IPS DF 6.9 (cell line): ENCODE measurements around the gene PAGR1.
A peak's percentile ranks its signal among the peaks of the same experiment; 100 is the strongest.
"Not testable (repeated sequence)": the region's sequence is repeated elsewhere in the genome, so short reads cannot be mapped to it uniquely, and the experiment has no call there.

Experiments
- DNase-seq: peaks from one replicate; pipeline ENCODE4 v3.0.0-alpha.2; 2013; ENCODE audit warnings: low read depth, low spot score
- H3K27ac ChIP-seq: one replicate; pipeline ENCODE4 v1.5.1; 2013; ENCODE audit warnings: low read length, control low read depth
- H3K27me3 ChIP-seq: 2 replicates; pipeline ENCODE4 v1.6.1; 2013; ENCODE audit warnings: mild to moderate bottlenecking, low read length; ENCODE audit not compliant: control insufficient read depth, insufficient read depth
- H3K36me3 ChIP-seq: 2 replicates; pipeline ENCODE4 v1.6.1; 2013; ENCODE audit warnings: low read length; ENCODE audit not compliant: control insufficient read depth, insufficient read depth
- H3K4me1 ChIP-seq: 2 replicates; pipeline ENCODE4 v1.6.1; 2013; ENCODE audit warnings: low read length; ENCODE audit not compliant: control insufficient read depth, insufficient read depth
- H3K4me3 ChIP-seq: 2 replicates; pipeline ENCODE4 v1.5.1; 2013; ENCODE audit warnings: mild to moderate bottlenecking, low read length
- H3K9me3 ChIP-seq: 2 replicates; pipeline ENCODE4 v1.6.1; 2013; ENCODE audit warnings: low read length, inconsistent platforms; ENCODE audit not compliant: control insufficient read depth, insufficient read depth
- WGBS: extraction: QIAGEN DNeasy Blood & Tissue Kit; methylation state at CpG from one replicate; pipeline ENCODE4 v1.1.7; 2013; ENCODE audit warnings: mixed read lengths, missing lambda C conversion rate; ENCODE audit not compliant: insufficient read length, insufficient coverage; 5-methylcytosine and 5-hydroxymethylcytosine counted together

PAGR1 gene

GRCh38 chr16:29857133-29857760, 41.3 kb downstream of the PAGR1 start:
- no peaks in the 10 kb centered on the region for H3K4me1 ChIP-seq
- no peak for DNase-seq
- WGBS = no CpG with 5 or more reads among the region's 7 CpGs
- H3K36me3 ChIP-seq = peaks cover 13% of the 10 kb centered on the region
- H3K9me3 ChIP-seq = no peaks in the 10 kb centered on the region
- no peak overlapping the region for H3K4me3 ChIP-seq
- H3K27me3 ChIP-seq = no peaks in the 10 kb centered on the region
- no peak overlapping the region for H3K27ac ChIP-seq

DNA sequence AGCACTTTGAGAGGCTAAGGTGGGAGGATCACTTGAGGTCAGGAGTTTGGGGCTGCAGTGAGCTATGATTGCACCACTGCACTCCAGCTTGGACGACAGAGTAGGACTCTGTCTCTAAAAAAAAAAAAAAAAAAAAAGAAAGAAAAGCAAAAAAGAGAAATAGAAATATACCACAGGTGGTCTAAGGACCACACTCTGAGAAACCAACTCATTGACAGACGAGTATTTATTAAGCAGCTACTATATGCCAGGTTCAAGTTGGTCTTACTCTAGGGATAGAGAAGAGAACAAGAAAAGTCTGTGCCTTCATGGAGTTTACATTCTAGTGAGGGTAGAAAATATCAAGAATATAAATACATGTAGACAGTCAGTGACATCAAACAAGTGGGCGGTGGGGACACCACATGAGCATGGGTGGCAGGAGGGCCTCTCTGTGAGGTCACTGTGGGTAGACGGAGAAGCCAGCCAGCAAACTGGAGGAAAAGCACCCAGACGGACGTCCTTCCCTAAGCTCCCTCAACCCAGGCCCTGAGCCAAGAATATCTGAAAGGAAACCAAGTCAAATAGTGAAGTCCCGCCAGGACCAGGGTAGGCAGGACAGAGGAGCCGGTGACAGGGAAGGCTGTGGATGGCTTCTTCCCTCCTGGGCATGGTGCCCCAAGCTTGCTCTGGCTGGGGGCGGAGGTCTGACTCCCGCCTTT, 42.3 kb downstream of the PAGR1 start:
- no peaks in the 10 kb centered on the region for H3K9me3 ChIP-seq
- DNase-seq = no peak
- no peaks in the 10 kb centered on the region for H3K27me3 ChIP-seq
- no peak overlapping the region for H3K27ac ChIP-seq
- peaks cover 13% of the 10 kb centered on the region for H3K36me3 ChIP-seq
- H3K4me1 ChIP-seq = no peaks in the 10 kb centered on the region
- no CpG with 5 or more reads among the region's 10 CpGs for WGBS
- no peak overlapping the region for H3K4me3 ChIP-seq

DNA sequence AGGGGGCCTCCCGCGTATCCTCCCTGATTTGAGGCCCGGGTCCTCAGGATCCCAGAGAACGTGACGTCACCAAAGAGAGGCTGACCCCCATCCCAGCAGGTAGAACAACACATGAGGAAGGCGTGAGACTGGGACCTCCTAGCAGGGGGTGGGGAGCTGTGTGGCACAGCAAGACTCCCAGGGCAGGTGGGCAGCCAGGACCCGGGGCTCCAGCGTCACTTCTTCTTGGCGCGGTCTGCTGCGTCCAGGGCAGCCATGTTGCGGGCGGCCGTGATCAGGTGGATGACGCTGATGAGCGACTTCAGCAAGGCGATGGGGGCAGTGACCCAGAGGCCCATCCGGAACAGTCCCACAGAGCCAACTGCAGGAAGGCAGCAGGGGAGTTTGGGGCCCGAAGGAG, 43.0 kb downstream of the PAGR1 start:
- no CpG with 5 or more reads among the region's 19 CpGs for WGBS
- no peak for DNase-seq
- no peak overlapping the region for H3K4me3 ChIP-seq
- no peak overlapping the region for H3K27ac ChIP-seq
- no peaks in the 10 kb centered on the region for H3K27me3 ChIP-seq
- H3K9me3 ChIP-seq = no peaks in the 10 kb centered on the region
- peaks cover 3% of the 10 kb centered on the region; the same call in 1 of the 2 replicates for H3K4me1 ChIP-seq
- H3K36me3 ChIP-seq = peaks cover 13% of the 10 kb centered on the region

GRCh38 chr16:29860218-29860617, 44.3 kb downstream of the PAGR1 start:
- WGBS = no CpG with 5 or more reads among the region's 9 CpGs
- Histone ChIP-seq H3K27me3 (no peaks in the 10 kb centered on the region), H3K4me1 (peaks cover 3% of the 10 kb centered on the region; the same call in 1 of the 2 replicates), H3K4me3 (no peak overlapping the region), H3K36me3 (peaks cover 13% of the 10 kb centered on the region), H3K9me3 (no peaks in the 10 kb centered on the region), H3K27ac (no peak overlapping the region)
- no peak for DNase-seq

- Histone ChIP-seq H3K27me3 (no peaks in the 10 kb centered on the region), H3K4me3 (peak overlapping the region; percentile 78), H3K27ac (no peak overlapping the region), H3K9me3 (no peaks in the 10 kb centered on the region), H3K36me3 (peaks cover 13% of the 10 kb centered on the region), H3K4me1 (peaks cover 3% of the 10 kb centered on the region; the same call in 1 of the 2 replicates)
- no CpG with 5 or more reads among the region's 27 CpGs for WGBS
- no peak for DNase-seq
Measured at GRCh38 chr16:29862383-29862883, 46.5 kb downstream of the PAGR1 start.

DNA sequence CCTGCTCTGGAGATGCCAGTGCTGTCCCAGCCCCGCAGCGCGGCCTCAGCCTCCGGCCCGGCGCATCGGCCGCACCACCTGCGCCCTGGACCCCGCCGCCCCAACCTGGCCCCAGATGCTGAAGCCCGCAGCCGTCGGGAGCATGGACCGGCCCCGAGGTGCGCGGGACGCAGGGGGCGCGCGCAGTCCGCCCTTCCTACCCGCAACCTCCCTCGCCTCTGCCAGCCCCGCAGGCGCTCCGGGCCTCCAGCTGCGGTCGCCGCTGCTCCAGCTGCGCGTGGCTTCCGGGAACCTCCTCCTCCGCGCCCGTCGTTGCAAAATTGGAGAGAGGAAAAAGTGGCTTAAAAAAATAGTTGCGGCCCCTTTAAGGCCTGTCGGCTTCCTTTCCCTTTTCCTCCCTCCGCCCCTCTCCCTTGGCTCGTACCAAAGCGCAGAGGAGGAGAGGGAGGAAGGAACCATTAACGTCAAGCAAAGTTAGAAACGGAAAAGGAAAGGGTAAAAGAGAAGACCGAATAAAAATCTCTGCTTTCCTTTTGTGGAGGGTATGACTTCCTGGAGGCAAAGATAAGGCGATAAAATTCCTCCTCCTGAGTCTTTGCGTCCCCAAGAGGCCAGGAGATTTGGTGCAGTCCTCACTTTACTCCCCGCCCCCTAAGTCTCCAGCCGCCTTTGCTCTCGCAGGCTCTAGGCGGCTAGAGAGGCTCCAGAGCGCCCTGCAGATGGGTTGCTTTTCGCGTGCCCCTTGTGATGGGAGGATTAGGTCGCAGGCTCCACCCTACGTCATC, 47.1 kb downstream of the PAGR1 start, which contains the start of gene CDIPT:
TSS of gene CDIPT (minus strand) at position 343 of the 785 bp plus-strand sequence. CDS start 369 bp downstream, outside the sequence.
- no peaks in the 10 kb centered on the region for H3K27me3 ChIP-seq
- no CpG with 5 or more reads among the region's 57 CpGs for WGBS
- DNase-seq = peak; percentile 97
- H3K4me1 ChIP-seq = peaks cover 3% of the 10 kb centered on the region; the same call in 1 of the 2 replicates
- H3K36me3 ChIP-seq = peaks cover 13% of the 10 kb centered on the region
- no peaks in the 10 kb centered on the region for H3K9me3 ChIP-seq
- no peak within 1 kb of the TSS for H3K27ac ChIP-seq
- peak within 1 kb of the TSS; percentile 78 for H3K4me3 ChIP-seq

- Histone ChIP-seq H3K9me3 (no peaks in the 10 kb centered on the region), H3K27ac (no peak overlapping the region), H3K4me3 (no peak overlapping the region), H3K27me3 (no peaks in the 10 kb centered on the region), H3K36me3 (peaks cover 12% of the 10 kb centered on the region), H3K4me1 (peaks cover 3% of the 10 kb centered on the region; the same call in 1 of the 2 replicates)
- no peak for DNase-seq
- WGBS = no CpG with 5 or more reads among the region's 16 CpGs
Measured at GRCh38 chr16:29863669-29863984, 47.7 kb downstream of the PAGR1 start.

- Histone ChIP-seq H3K27ac (no peak overlapping the region), H3K4me1 (peaks cover 3% of the 10 kb centered on the region; the same call in 1 of the 2 replicates), H3K4me3 (no peak overlapping the region), H3K36me3 (peaks cover 7% of the 10 kb centered on the region), H3K27me3 (no peaks in the 10 kb centered on the region), H3K9me3 (no peaks in the 10 kb centered on the region)
- WGBS = no CpG with 5 or more reads among the region's 9 CpGs
- no peak for DNase-seq
Measured at GRCh38 chr16:29864205-29864604, 48.3 kb downstream of the PAGR1 start.

GRCh38 chr16:29868396-29869009, 52.6 kb downstream of the PAGR1 start:
- H3K4me1 ChIP-seq = peaks cover 3% of the 10 kb centered on the region; the same call in 1 of the 2 replicates
- DNase-seq = no peak

GRCh38 chr16:29869067-29869466, 53.1 kb downstream of the PAGR1 start:
- not testable (repeated sequence) for H3K9me3 ChIP-seq, H3K27ac ChIP-seq, H3K27me3 ChIP-seq, DNase-seq, H3K36me3 ChIP-seq, H3K4me3 ChIP-seq, H3K4me1 ChIP-seq
- WGBS = no CpG with 5 or more reads among the region's 8 CpGs

More at GRCh38 chr16:29868396-29869009, 52.6 kb downstream of the PAGR1 start:
- Histone ChIP-seq H3K4me3 (no peak overlapping the region), H3K27ac (no peak overlapping the region), H3K27me3 (no peaks in the 10 kb centered on the region), H3K9me3 (no peaks in the 10 kb centered on the region), H3K36me3 (peaks cover 6% of the 10 kb centered on the region; the same call in 1 of the 2 replicates)
- no CpG with 5 or more reads among the region's 8 CpGs for WGBS
